HUES48 (cell line): ENCODE results near the gene CYBC1.

Experiments used
- H3K27ac ChIP-seq: one replicate; pipeline ENCODE4 v1.7.0; 2013; ENCODE audit warnings: low read depth, low read length, inconsistent platforms
- H3K27me3 ChIP-seq: 2 replicates; pipeline ENCODE4 v1.6.1; 2013; ENCODE audit warnings: mild to moderate bottlenecking, low read length; ENCODE audit not compliant: control insufficient read depth, insufficient read depth
- H3K36me3 ChIP-seq: 2 replicates; pipeline ENCODE4 v1.6.1; 2013; ENCODE audit warnings: low read length; ENCODE audit not compliant: control insufficient read depth, insufficient read depth
- H3K4me1 ChIP-seq: 2 replicates; pipeline ENCODE4 v1.6.1; 2013; ENCODE audit warnings: mild to moderate bottlenecking, low read length; ENCODE audit not compliant: control insufficient read depth, insufficient read depth
- H3K4me3 ChIP-seq: 2 replicates; pipeline ENCODE4 v1.5.1; 2013; ENCODE audit warnings: mild to moderate bottlenecking, low read depth, low read length
- H3K9ac ChIP-seq: 2 replicates; pipeline ENCODE4 v1.6.1; 2013; ENCODE audit warnings: mild to moderate bottlenecking, low read depth, low read length, moderate library complexity
- H3K9me3 ChIP-seq: 2 replicates; pipeline ENCODE4 v1.6.1; 2013; ENCODE audit warnings: low read length; ENCODE audit not compliant: control insufficient read depth, insufficient read depth

The CYBC1 gene

GRCh38 chr17:82490512-82491195, 40.1 kb upstream of the CYBC1 start:
- Histone ChIP-seq H3K4me1 (no peaks in the 10 kb centered on the region; the same call in 1 of the 2 replicates), H3K27me3 (no peaks in the 10 kb centered on the region), H3K27ac (no peak overlapping the region), H3K9ac (no peak overlapping the region), H3K36me3 (peaks cover 29% of the 10 kb centered on the region), H3K9me3 (no peaks in the 10 kb centered on the region), H3K4me3 (no peak overlapping the region)

GRCh38 chr17:82489851-82490511, 39.4 kb upstream of the CYBC1 start:
- H3K4me3 ChIP-seq = no peak overlapping the region
- H3K9ac ChIP-seq = no peak overlapping the region
- no peaks in the 10 kb centered on the region; the same call in 1 of the 2 replicates for H3K4me1 ChIP-seq
- H3K36me3 ChIP-seq = peaks cover 34% of the 10 kb centered on the region
- H3K27me3 ChIP-seq = no peaks in the 10 kb centered on the region
- no peaks in the 10 kb centered on the region for H3K9me3 ChIP-seq
- H3K27ac ChIP-seq = no peak overlapping the region

- no peaks in the 10 kb centered on the region for H3K9me3 ChIP-seq
- no peak overlapping the region for H3K9ac ChIP-seq
- no peak overlapping the region for H3K27ac ChIP-seq
- peaks cover 43% of the 10 kb centered on the region for H3K36me3 ChIP-seq
- H3K4me3 ChIP-seq = no peak overlapping the region
- no peaks in the 10 kb centered on the region; the same call in 1 of the 2 replicates for H3K4me1 ChIP-seq
- no peaks in the 10 kb centered on the region for H3K27me3 ChIP-seq
Measured at GRCh38 chr17:82489117-82489516, 38.6 kb upstream of the CYBC1 start.

- no peaks in the 10 kb centered on the region for H3K27me3 ChIP-seq
- H3K9ac ChIP-seq = no peak overlapping the region
- H3K4me3 ChIP-seq = no peak overlapping the region
- no peaks in the 10 kb centered on the region for H3K4me1 ChIP-seq
- H3K27ac ChIP-seq = no peak overlapping the region
- peaks cover 55% of the 10 kb centered on the region for H3K36me3 ChIP-seq
- no peaks in the 10 kb centered on the region for H3K9me3 ChIP-seq
Measured at GRCh38 chr17:82487910-82488309, 37.4 kb upstream of the CYBC1 start.

- no peak overlapping the region for H3K27ac ChIP-seq
- no peak overlapping the region for H3K9ac ChIP-seq
- H3K4me3 ChIP-seq = no peak overlapping the region
- H3K9me3 ChIP-seq = no peaks in the 10 kb centered on the region
- H3K4me1 ChIP-seq = no peaks in the 10 kb centered on the region
- no peaks in the 10 kb centered on the region for H3K27me3 ChIP-seq
- peaks cover 67% of the 10 kb centered on the region for H3K36me3 ChIP-seq
Measured at GRCh38 chr17:82486231-82487094, 35.9 kb upstream of the CYBC1 start.

GRCh38 chr17:82483836-82484235, 33.3 kb upstream of the CYBC1 start:
- H3K9ac ChIP-seq = no peak overlapping the region
- H3K4me3 ChIP-seq = no peak overlapping the region
- no peaks in the 10 kb centered on the region for H3K9me3 ChIP-seq
- no peaks in the 10 kb centered on the region for H3K27me3 ChIP-seq
- H3K27ac ChIP-seq = no peak overlapping the region
- H3K4me1 ChIP-seq = no peaks in the 10 kb centered on the region
- H3K36me3 ChIP-seq = peaks cover 86% of the 10 kb centered on the region

- Histone ChIP-seq H3K4me1 (no peaks in the 10 kb centered on the region), H3K9ac (no peak overlapping the region), H3K4me3 (no peak overlapping the region), H3K27ac (no peak overlapping the region), H3K27me3 (no peaks in the 10 kb centered on the region), H3K36me3 (peaks cover 86% of the 10 kb centered on the region), H3K9me3 (no peaks in the 10 kb centered on the region)
Measured at GRCh38 chr17:82483204-82483660, 32.7 kb upstream of the CYBC1 start.

DNA sequence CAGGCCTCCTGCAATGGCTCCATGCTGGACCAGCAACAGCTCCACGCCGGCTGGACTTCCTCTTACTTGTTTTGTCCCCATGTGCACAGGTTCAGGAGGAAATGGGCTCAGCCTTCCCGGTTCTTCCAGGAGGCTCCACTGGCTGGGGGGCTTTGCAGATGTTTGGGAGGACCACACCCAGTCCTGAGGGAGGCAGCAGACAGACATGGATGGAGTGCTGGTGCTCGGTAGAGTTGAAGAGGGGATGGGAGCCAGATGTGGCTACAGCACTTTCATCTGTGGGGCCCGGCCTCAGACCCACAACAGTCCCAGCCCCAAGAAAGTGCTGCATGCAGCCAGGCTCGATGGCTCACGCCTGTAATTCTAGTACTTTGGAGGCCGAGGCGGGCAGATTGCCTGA, 29.8 kb upstream of the CYBC1 start:
- Histone ChIP-seq H3K9ac (no peak overlapping the region), H3K27me3 (no peaks in the 10 kb centered on the region), H3K4me1 (no peaks in the 10 kb centered on the region), H3K9me3 (no peaks in the 10 kb centered on the region), H3K36me3 (peaks cover 76% of the 10 kb centered on the region), H3K4me3 (no peak overlapping the region), H3K27ac (no peak overlapping the region)

DNA sequence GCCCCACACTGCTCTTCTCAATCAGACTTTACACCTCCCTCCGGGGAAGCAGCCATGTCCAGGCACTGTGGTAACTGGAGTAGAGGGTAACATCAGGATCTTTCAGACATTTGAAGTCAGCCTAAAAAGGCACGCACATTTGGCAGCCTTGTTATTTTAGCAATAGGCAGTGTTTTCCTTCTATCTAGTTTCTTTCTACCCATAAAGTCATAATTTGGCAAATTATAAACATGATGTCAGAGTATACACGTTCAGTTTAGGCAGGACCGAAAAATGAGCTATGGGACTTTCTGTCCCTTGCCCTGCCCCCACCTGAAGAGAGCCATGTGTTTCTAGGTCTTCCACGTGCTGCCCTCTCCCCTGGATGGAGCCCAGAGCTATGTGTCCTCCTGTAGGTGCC, 29.1 kb upstream of the CYBC1 start:
- Histone ChIP-seq H3K9ac (no peak overlapping the region), H3K27me3 (no peaks in the 10 kb centered on the region), H3K9me3 (no peaks in the 10 kb centered on the region), H3K27ac (no peak overlapping the region), H3K4me3 (no peak overlapping the region), H3K36me3 (peaks cover 75% of the 10 kb centered on the region), H3K4me1 (no peaks in the 10 kb centered on the region)

DNA sequence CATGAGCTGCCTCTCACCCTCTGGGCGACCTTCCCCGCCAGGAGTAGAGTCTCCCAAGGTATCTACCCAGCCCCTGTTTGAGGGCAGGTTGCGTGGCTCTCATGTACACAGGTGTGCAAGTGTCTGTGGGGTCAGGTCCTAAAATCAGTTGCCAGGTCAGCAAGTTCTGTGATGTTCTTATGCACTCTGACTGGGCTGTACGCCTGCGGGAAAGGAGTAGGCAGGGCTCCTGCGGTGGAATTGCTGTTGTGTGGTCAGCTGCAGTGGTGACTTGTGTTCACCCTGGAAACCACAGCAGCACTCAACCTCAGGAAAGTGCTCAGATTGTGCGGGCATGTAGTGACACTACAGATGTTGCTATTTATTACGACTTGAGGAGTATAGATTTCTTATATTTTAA, 27.4 kb upstream of the CYBC1 start:
- H3K36me3 ChIP-seq = peaks cover 68% of the 10 kb centered on the region
- H3K27me3 ChIP-seq = no peaks in the 10 kb centered on the region
- H3K27ac ChIP-seq = no peak overlapping the region
- no peaks in the 10 kb centered on the region for H3K9me3 ChIP-seq
- H3K4me3 ChIP-seq = no peak overlapping the region
- no peak overlapping the region for H3K9ac ChIP-seq
- H3K4me1 ChIP-seq = no peaks in the 10 kb centered on the region

GRCh38 chr17:82475458-82475857, 24.9 kb upstream of the CYBC1 start:
- no peak overlapping the region for H3K27ac ChIP-seq
- peaks cover 59% of the 10 kb centered on the region for H3K36me3 ChIP-seq
- H3K9me3 ChIP-seq = no peaks in the 10 kb centered on the region
- H3K9ac ChIP-seq = no peak overlapping the region
- no peak overlapping the region for H3K4me3 ChIP-seq
- no peaks in the 10 kb centered on the region for H3K27me3 ChIP-seq
- no peaks in the 10 kb centered on the region for H3K4me1 ChIP-seq
